MCF 10A (cell line): ENCODE data around the gene NCAM1. TPM values are rescaled to one million over a fixed set of nuclear protein-coding genes. Genes with fewer than 3 reads are reported as not detected.

Source experiments
- BruUV-seq: library from RNA; stranded (reverse); fragments of 400-500 nt; replicated peaks from 2 replicates; lab custom pipeline; 2021; lab: Mats Ljungman, UMichigan
- CTCF ChIA-PET: fragments of 300-600 bp; sonication (Branson Sonifier 250); formaldehyde crosslinking; extraction: SDS; loops from one replicate; lab custom pipeline; 2021; ENCODE audit warnings: antibody characterized with exemption, inconsistent platforms; lab: Yijun Ruan, JAX
- POLR2A ChIA-PET: fragments of 300-600, 350-650 bp; sonication (Branson Sonifier 250); formaldehyde crosslinking; extraction: SDS; loops from one replicate; lab custom pipeline; 2020; ENCODE audit warnings: antibody characterized with exemption, inconsistent platforms; lab: Yijun Ruan, JAX
- DNase-seq: peaks from one replicate; pipeline ENCODE4 v3.0.0-alpha.2; 2018; ENCODE audit not compliant: unreplicated experiment
- H3K27ac Mint-ChIP-seq: one replicate; pipeline ENCODE4 v1.8.0; 2022; ENCODE audit warnings: mild to moderate bottlenecking, low read depth, mixed read lengths; ENCODE audit not compliant: unreplicated experiment
- H3K27me3 Mint-ChIP-seq: one replicate; pipeline ENCODE4 v1.8.0; 2022; ENCODE audit warnings: mixed read lengths; ENCODE audit not compliant: insufficient read depth, unreplicated experiment
- H3K36me3 Mint-ChIP-seq: one replicate; pipeline ENCODE4 v1.8.0; 2022; ENCODE audit warnings: mild to moderate bottlenecking, moderate library complexity, mixed read lengths; ENCODE audit not compliant: insufficient read depth, unreplicated experiment
- H3K4me1 Mint-ChIP-seq: one replicate; pipeline ENCODE4 v1.8.0; 2022; ENCODE audit warnings: mixed read lengths; ENCODE audit not compliant: insufficient read depth, unreplicated experiment
- H3K4me3 Mint-ChIP-seq: one replicate; pipeline ENCODE4 v1.8.0; 2022; ENCODE audit warnings: mild to moderate bottlenecking, moderate library complexity, mixed read lengths; ENCODE audit not compliant: unreplicated experiment
- H3K9me3 Mint-ChIP-seq: one replicate; pipeline ENCODE4 v1.8.0; 2022; ENCODE audit warnings: mixed read lengths; ENCODE audit not compliant: unreplicated experiment
- CTCF ChIP-seq: fragments of 200-600 bp; IDR thresholded peaks from one replicate; pipeline ENCODE4 v1.8.0; 2022; ENCODE audit warnings: antibody characterized with exemption, mild to moderate bottlenecking; ENCODE audit not compliant: unreplicated experiment
- intact Hi-C: fragments of 100-400 bp; cut with micrococcal nuclease; formaldehyde crosslinking; loops from 2 replicates; pipeline ENCODE4 v1.14.1; 2022
- total RNA-seq: library from RNA; stranded (reverse); gene quantifications from 2 replicates; pipeline ENCODE4 v1.2.3, GENCODE V29; 2022

NCAM1 gene
- total RNA-seq, 1 experiment from 2014 or later, result 0.19 TPM

DNA sequence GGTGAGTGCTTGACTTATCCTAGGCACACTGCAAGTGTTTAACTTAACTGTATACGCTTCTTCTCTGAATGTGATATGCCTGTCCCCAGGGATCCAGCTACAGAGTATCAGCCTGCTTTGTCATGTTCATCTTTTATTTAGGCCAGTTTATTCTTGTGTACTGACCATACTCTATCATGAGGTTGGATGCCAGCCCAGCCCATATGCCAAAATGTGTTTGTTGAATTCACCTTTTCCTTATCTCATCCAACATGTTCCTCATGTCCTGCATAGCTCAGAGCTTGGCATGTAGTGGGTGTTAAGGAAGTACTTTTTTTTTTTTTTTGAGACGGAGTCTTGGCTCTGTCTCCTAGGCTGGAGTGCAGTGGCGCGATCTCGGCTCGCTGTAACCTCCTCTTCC is 116.2 kb downstream of the NCAM1 start:
- DNase-seq, result no peak
- CTCF ChIA-PET, result no interaction called here
- Mint-ChIP-seq H3K9me3 (peaks cover 7% of the 10 kb centered on the region), H3K27ac (no peak overlapping the region), H3K36me3 (no peaks in the 10 kb centered on the region), H3K4me3 (no peak overlapping the region), H3K4me1 (no peaks in the 10 kb centered on the region), H3K27me3 (no peaks in the 10 kb centered on the region)
- TF ChIP-seq CTCF, result no peak
- BruUV-seq, result no TSS peak
- intact Hi-C loops, result no loop called here
- POLR2A ChIA-PET, result interaction anchor here (0.7 kb wide), 1 partner anchor 567 kb away, joined by 3 read pairs; no protein-coding TSS in a partner anchor

DNA sequence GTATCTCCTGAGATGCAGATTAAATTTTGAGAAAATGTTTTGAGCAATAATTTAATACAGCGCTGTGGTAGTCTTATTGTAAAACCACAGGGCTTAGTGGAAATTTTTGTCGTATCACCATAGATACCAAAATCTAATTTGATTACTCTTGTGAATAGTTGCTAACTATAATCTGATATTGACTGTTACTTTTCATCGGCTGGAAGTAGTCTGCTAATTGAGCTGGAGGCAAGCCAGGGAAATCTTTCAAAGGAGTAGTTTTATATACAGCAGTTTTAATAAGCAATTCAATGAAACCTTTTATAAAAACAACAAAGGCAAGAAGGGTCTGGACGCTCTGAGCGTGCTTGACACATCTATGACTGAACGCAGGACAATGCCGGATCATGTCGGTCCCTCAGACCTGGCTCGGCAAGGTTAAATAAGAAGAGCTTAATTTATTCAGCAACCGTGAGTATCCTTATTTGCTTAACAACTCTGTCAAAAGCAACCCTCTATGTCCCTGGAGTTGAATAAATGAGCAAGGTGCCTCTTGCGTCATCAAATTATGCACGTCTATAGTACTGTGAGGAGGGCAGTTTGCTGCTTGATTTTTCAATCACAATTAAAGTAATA is 121.2 kb downstream of the NCAM1 start:
- DNase-seq, result no peak
- Mint-ChIP-seq H3K4me3 (no peak overlapping the region), H3K27me3 (peaks cover 18% of the 10 kb centered on the region), H3K36me3 (no peaks in the 10 kb centered on the region), H3K9me3 (peaks cover 7% of the 10 kb centered on the region), H3K27ac (no peak overlapping the region), H3K4me1 (no peaks in the 10 kb centered on the region)
- no peak for TF ChIP-seq CTCF
- ChIA-PET POLR2A (interaction anchor here (1.1 kb wide), 1 partner anchor 10 kb away, joined by 3 read pairs; no protein-coding TSS in a partner anchor), CTCF (no interaction called here)
- no TSS peak for BruUV-seq
- intact Hi-C loops, result no loop called here

DNA sequence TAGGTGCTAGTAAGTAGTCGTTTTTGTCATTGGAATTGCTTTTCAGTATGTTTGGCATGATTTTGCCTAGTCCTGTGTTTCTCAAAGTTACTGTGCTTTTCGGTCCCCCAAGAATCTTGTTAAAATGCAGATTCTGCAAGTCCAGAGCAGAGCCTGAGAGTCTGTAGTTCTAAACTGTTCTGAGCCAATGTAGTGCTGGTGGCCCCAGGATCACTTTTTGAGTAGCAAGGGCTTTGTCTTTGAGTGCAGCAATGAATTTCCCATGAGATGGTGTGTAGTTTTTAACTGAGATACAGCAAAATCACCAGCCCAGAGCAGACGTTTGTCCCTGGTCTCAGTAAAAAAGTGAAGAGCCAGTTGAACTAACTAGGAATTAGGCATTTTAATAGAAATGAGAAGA is 122.4 kb downstream of the NCAM1 start:
- Mint-ChIP-seq H3K36me3 (no peaks in the 10 kb centered on the region), H3K4me1 (no peaks in the 10 kb centered on the region), H3K9me3 (no peaks in the 10 kb centered on the region), H3K4me3 (no peak overlapping the region), H3K27ac (no peak overlapping the region), H3K27me3 (peaks cover 18% of the 10 kb centered on the region)
- intact Hi-C loops, result no loop called here
- ChIA-PET CTCF (interaction anchor here (0.6 kb wide), 1 partner anchor 23 kb away, joined by 3 read pairs; no protein-coding TSS in a partner anchor), POLR2A (no interaction called here)
- TF ChIP-seq CTCF, result no peak
- no peak for DNase-seq
- no TSS peak for BruUV-seq

DNA sequence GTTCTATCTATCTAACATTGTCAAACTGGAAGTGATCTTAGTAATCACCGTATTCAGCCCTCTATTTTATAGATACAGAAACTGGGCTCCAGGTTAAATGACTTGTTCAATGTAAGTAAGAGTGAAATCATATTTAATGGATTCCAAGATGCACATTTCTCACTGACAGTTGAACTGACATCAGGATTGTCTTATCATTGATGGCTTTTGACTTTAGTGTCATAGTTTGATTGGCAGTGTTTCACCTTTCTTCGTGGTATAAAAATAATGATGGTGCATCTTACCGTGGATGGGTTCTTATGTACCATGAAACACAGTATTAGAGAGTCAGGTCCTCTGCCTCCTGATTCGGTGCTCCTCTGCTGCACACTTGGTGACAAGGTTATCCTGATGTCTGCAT is 123.1 kb downstream of the NCAM1 start:
- no peak for DNase-seq
- Mint-ChIP-seq H3K4me3 (no peak overlapping the region), H3K27ac (no peak overlapping the region), H3K9me3 (no peaks in the 10 kb centered on the region), H3K27me3 (peaks cover 18% of the 10 kb centered on the region), H3K4me1 (no peaks in the 10 kb centered on the region), H3K36me3 (no peaks in the 10 kb centered on the region)
- CTCF ChIA-PET, result no interaction called here
- POLR2A ChIA-PET, result no interaction called here
- TF ChIP-seq CTCF, result no peak
- intact Hi-C loops, result no loop called here
- no TSS peak for BruUV-seq
